Tibial nerve (tissue), 4 donors: ENCODE measurements around the gene MCM3AP.

Experiments used
- CTCF ChIP-seq, 5 experiments: fragments of 200-600 bp in 3 of 5; fragments of 450-650 bp in 2 of 5; sonication (generic) in 3 of 5; IDR thresholded peaks; one replicate each; pipeline ENCODE4 v1.5.1; 2016 to 2019; ENCODE audit warnings: antibody characterized with exemption in 5 of 5, mild to moderate bottlenecking in 3 of 5, moderate library complexity in 2 of 5
- EP300 ChIP-seq, 2 donors: sonication (generic); formaldehyde crosslinking; IDR thresholded peaks; one replicate each; pipeline ENCODE4 v1.6.1; 2017; ENCODE audit warnings: antibody characterized with exemption in 2 of 2, mild to moderate bottlenecking in 1 of 2
- POLR2A ChIP-seq, 2 donors: fragments of 450-650 bp; IDR thresholded peaks; one replicate each; pipeline ENCODE4 v1.6.1; 2017; ENCODE audit warnings: antibody characterized with exemption in 2 of 2, mild to moderate bottlenecking in 2 of 2, moderate library complexity in 2 of 2

- no peak for TF ChIP-seq CTCF (IDR thresholded peaks at IDR 0.05)
- TF ChIP-seq POLR2A (IDR thresholded peaks at IDR 0.05): no peak
- TF ChIP-seq EP300 (IDR thresholded peaks at IDR 0.05): no peak
Observed at GRCh38 chr21:46194374-46195334, 90.8 kb downstream of the MCM3AP start.
